Hematopoietic multipotent progenitor cell treated with erythropoietin and hydrocortisone succinate and interleukin-3 and kit ligand, for 6 days (in vitro differentiated cells): ENCODE data around the gene CSNK1G1.

Experiments
- DNase-seq: peaks from one replicate; pipeline ENCODE4 v3.0.0-alpha.2; 2015

Gene CSNK1G1

GRCh38 chr15:64185146-64185911 lies 170.6 kb downstream of the CSNK1G1 start:
- DNase-seq: no peak

- DNase-seq: no peak
Measured at GRCh38 chr15:64182859-64183370, 173.1 kb downstream of the CSNK1G1 start.

- no peak for DNase-seq
Measured at GRCh38 chr15:64180235-64180824, 175.6 kb downstream of the CSNK1G1 start.

- no peak for DNase-seq
Measured at GRCh38 chr15:64166102-64166890, 189.7 kb downstream of the CSNK1G1 start.

- no peak for DNase-seq
Measured at GRCh38 chr15:64164436-64164835, 191.5 kb downstream of the CSNK1G1 start.

- DNase-seq: peak; percentile 70
Measured at GRCh38 chr15:64163659-64164362, 192.2 kb downstream of the CSNK1G1 start.

GRCh38 chr15:64162869-64163658 lies 192.9 kb downstream of the CSNK1G1 start, which contains the start of gene PPIB:
PPIB (minus strand) TSS chr15:64163022; CDS start chr15:64162986, 36 bp downstream.
- peak; percentile 98 for DNase-seq

- DNase-seq: no peak
Measured at GRCh38 chr15:64162478-64162868, 193.5 kb downstream of the CSNK1G1 start.

GRCh38 chr15:64161688-64162477 lies 194.1 kb downstream of the CSNK1G1 start:
- no peak for DNase-seq

- no peak for DNase-seq
Measured at GRCh38 chr15:64158363-64159134, 197.4 kb downstream of the CSNK1G1 start.

GRCh38 chr15:64157599-64158125 lies 198.3 kb downstream of the CSNK1G1 start:
- no peak for DNase-seq

- DNase-seq: peak; percentile 57
Measured at GRCh38 chr15:64156652-64157331, 199.2 kb downstream of the CSNK1G1 start.

GRCh38 chr15:64155802-64156651 lies 199.9 kb downstream of the CSNK1G1 start:
- no peak for DNase-seq

- peak; percentile 95 for DNase-seq
Measured at GRCh38 chr15:64153480-64154367, 202.2 kb downstream of the CSNK1G1 start.

- DNase-seq: peak; percentile 62
Measured at GRCh38 chr15:64152507-64153387, 203.2 kb downstream of the CSNK1G1 start.
